K562 (cell line): ENCODE data around the gene HDAC9.

Source experiments
- CTCF ChIP-seq, 3 experiments: IDR thresholded peaks in 2 of 3; conservative IDR thresholded peaks in 1 of 3; 2 replicates each; pipeline ENCODE4 v1.5.1; 2011 to 2012; ENCODE audit warnings: low read length in 3 of 3, mild to moderate bottlenecking in 3 of 3, control low read depth in 2 of 3, improper control_type of control experiment in 1 of 3, inconsistent platforms in 1 of 3, low read depth in 1 of 3, mixed read lengths in 1 of 3, moderate library complexity in 1 of 3; ENCODE audit not compliant: insufficient read depth in 2 of 3
- HMG20B ChIP-seq: fragments of 250-450 bp; sonication (Bioruptor Pico); IDR thresholded peaks from 2 replicates; pipeline ENCODE4 v1.5.0; 2021; ENCODE audit warnings: mild to moderate bottlenecking

DNA sequence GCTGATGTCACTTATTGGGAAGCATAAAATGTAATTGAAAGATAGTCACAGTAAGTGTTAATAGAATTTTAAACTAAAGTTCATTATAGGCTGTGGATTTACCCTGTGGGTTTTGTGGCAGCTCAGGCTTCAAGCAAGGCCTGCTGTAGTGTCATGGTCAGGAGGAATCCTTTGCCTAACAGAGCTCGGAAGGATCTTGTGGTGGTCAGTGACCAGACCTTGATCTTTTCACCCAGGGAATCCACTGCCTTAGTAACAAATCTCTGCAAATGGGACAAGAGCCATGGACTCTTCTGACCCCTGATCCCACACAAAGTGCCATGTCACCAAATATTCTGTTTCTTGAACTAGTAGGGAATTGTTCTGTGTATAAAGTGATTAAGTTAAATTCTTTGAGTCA lies 20.6 kb upstream of the HDAC9 start:
- TF ChIP-seq CTCF (IDR thresholded peaks at IDR 0.05 in 2 of 3, conservative IDR thresholded peaks at IDR 0.05 in 1 of 3; ENCODE audit: insufficient read depth in 2 of 3, low read depth in 1 of 3, low read length in 3 of 3) (no peak), HMG20B (CRISPR knock-in tag) (no peak)
